CD4-positive, CD25-positive, alpha-beta regulatory T cell (primary cell): ENCODE measurements around the gene CKAP2. TPM values are rescaled to one million over a fixed set of nuclear protein-coding genes. Genes with fewer than 3 reads are reported as not detected.

ENCODE experiments used
- ATAC-seq, 2 donors: fragments of 150-1000 bp; cut with Tn5 transposase; one replicate each; pipeline ENCODE4 v1.10.0; 2021; ENCODE audit warnings: low read depth in 2 of 2, moderate number of reproducible peaks in 2 of 2, moderate library complexity in 1 of 2
- DNase-seq, 3 donors: peaks; one replicate each; pipeline versions ENCODE4 v3.0.0 to v3.0.0-alpha.2; 2012 to 2022; ENCODE audit warnings: mixed read lengths in 1 of 3
- H3K27ac ChIP-seq: one replicate; pipeline ENCODE4 v1.7.0; 2013; ENCODE audit warnings: mild to moderate bottlenecking, low read length; ENCODE audit not compliant: insufficient read depth, poor library complexity, severe bottlenecking
- H3K27me3 ChIP-seq: one replicate; pipeline ENCODE4 v1.7.0; 2013; ENCODE audit warnings: low read length; ENCODE audit not compliant: control insufficient read depth, insufficient read depth
- H3K36me3 ChIP-seq: one replicate; pipeline ENCODE4 v1.7.0; 2013; ENCODE audit warnings: mild to moderate bottlenecking, low read length, moderate library complexity; ENCODE audit not compliant: control insufficient read depth, insufficient read depth
- H3K4me1 ChIP-seq: 2 replicates; pipeline ENCODE4 v1.7.0; 2013; ENCODE audit warnings: mild to moderate bottlenecking, low read length; ENCODE audit not compliant: insufficient read depth, control insufficient read depth, poor library complexity, severe bottlenecking
- H3K4me3 ChIP-seq: one replicate; pipeline ENCODE4 v1.7.0; 2013; ENCODE audit warnings: low read depth, mild to moderate bottlenecking, low read length, moderate library complexity
- H3K9me3 ChIP-seq, 2 experiments: 1 replicate in 1 of 2; 2 replicates in 1 of 2; pipeline ENCODE4 v1.7.0; 2013; ENCODE audit warnings: low read length in 2 of 2, mild to moderate bottlenecking in 1 of 2, moderate library complexity in 1 of 2; ENCODE audit not compliant: control insufficient read depth in 2 of 2
- H3K27ac Mint-ChIP-seq, 3 donors: one replicate each; pipeline ENCODE4 v1.8.0; 2020 to 2022; ENCODE audit warnings: mild to moderate bottlenecking in 3 of 3, mixed read lengths in 3 of 3, moderate library complexity in 2 of 3
- H3K27me3 Mint-ChIP-seq: one replicate; pipeline ENCODE4 v1.8.0; 2022; ENCODE audit warnings: mild to moderate bottlenecking, mixed read lengths
- H3K36me3 Mint-ChIP-seq: one replicate; pipeline ENCODE4 v1.8.0; 2020; ENCODE audit warnings: mixed read lengths
- H3K4me1 Mint-ChIP-seq, 4 donors: one replicate each; pipeline ENCODE4 v1.8.0; 2020 to 2022; ENCODE audit warnings: mixed read lengths in 4 of 4, mild to moderate bottlenecking in 1 of 4
- H3K4me3 Mint-ChIP-seq, 4 donors: one replicate each; pipeline ENCODE4 v1.8.0; 2020 to 2022; ENCODE audit warnings: mild to moderate bottlenecking in 4 of 4, mixed read lengths in 4 of 4, moderate library complexity in 3 of 4
- H3K9me3 Mint-ChIP-seq, 7 donors: one replicate each; pipeline ENCODE4 v1.8.0; 2020 to 2022; ENCODE audit warnings: mixed read lengths in 7 of 7, mild to moderate bottlenecking in 3 of 7, moderate library complexity in 2 of 7
- polyA plus RNA-seq, 4 donors: library from polyadenylated mRNA; unstranded; fragments of 300-500 nt; fragmentation: Illumina TruSeq; gene quantifications; one replicate each; pipeline ENCODE4 v1.2.3, GENCODE V29; 2021
- total RNA-seq: library from RNA; stranded (reverse); gene quantifications from one replicate; pipeline ENCODE4 v1.2.3, GENCODE V29; 2022

The CKAP2 gene
- total and polyA plus RNA-seq, 5 donors from 2014 or later: 20.1 to 36.7 (median 26.7) TPM

DNA sequence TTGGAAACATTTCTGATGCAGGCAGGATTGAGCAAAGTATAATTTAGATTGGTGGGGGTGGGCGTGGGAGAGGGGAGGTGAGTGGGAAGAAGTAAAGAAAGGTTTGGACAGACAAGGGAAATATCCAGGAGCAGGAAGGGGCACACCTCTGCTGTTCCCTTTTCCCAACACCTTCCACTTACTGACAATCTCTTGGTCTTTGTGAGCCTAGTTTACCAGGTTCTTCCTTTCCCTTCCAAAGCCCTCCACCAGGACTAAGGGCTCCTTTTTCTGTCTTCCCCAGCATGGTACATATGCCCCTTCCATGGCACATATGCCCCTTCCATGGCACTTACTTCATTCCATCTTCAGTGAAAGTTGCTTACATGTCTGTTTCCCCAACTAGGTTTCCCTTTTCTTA is 43.1 kb upstream of the CKAP2 start:
- ATAC-seq (no peak), DNase-seq (no peak)
- peaks cover 56% of the 10 kb centered on the region for H3K36me3 ChIP-seq
- H3K27me3 Mint-ChIP-seq: no peaks in the 10 kb centered on the region
- no peak overlapping the region for H3K4me3 Mint-ChIP-seq
- no peak overlapping the region for H3K27ac ChIP-seq
- no peaks in the 10 kb centered on the region for H3K4me1 ChIP-seq
- H3K9me3 Mint-ChIP-seq: no peaks in the 10 kb centered on the region
- H3K27me3 ChIP-seq: no peaks in the 10 kb centered on the region
- no peak overlapping the region for H3K4me3 ChIP-seq
- peaks cover 43% of the 10 kb centered on the region for H3K36me3 Mint-ChIP-seq
- H3K9me3 ChIP-seq: no peaks in the 10 kb centered on the region
- peaks cover 0 to 2% (median 0%) of the 10 kb centered on the region in 4 donors for H3K4me1 Mint-ChIP-seq
- H3K27ac Mint-ChIP-seq: no peak overlapping the region

GRCh38 chr13:52414051-52414450 is 41.2 kb upstream of the CKAP2 start:
- H3K4me3 ChIP-seq: no peak overlapping the region
- DNase-seq: no peak
- H3K9me3 ChIP-seq: no peaks in the 10 kb centered on the region
- H3K27ac Mint-ChIP-seq: peak overlapping the region in 2 of 3 donors; percentile 40 to 79
- no peaks in the 10 kb centered on the region for H3K9me3 Mint-ChIP-seq
- no peak overlapping the region for H3K27ac ChIP-seq
- no peak overlapping the region for H3K4me3 Mint-ChIP-seq
- peaks cover 53% of the 10 kb centered on the region for H3K36me3 Mint-ChIP-seq
- H3K27me3 Mint-ChIP-seq: no peaks in the 10 kb centered on the region
- no peaks in the 10 kb centered on the region for H3K27me3 ChIP-seq
- H3K36me3 ChIP-seq: peaks cover 62% of the 10 kb centered on the region
- H3K4me1 Mint-ChIP-seq: no peaks in the 10 kb centered on the region
- ATAC-seq: no peak
- H3K4me1 ChIP-seq: no peaks in the 10 kb centered on the region

- H3K27me3 ChIP-seq: no peaks in the 10 kb centered on the region
- Mint-ChIP-seq H3K4me3 (no peak overlapping the region), H3K27me3 (no peaks in the 10 kb centered on the region), H3K4me1 (peaks cover 0 to 4% (median 0%) of the 10 kb centered on the region in 4 donors), H3K27ac (no peak overlapping the region), H3K36me3 (peaks cover 58% of the 10 kb centered on the region), H3K9me3 (no peaks in the 10 kb centered on the region)
- ATAC-seq: no peak
- H3K4me3 ChIP-seq: no peak overlapping the region
- no peaks in the 10 kb centered on the region for H3K9me3 ChIP-seq
- no peak overlapping the region for H3K27ac ChIP-seq
- no peak for DNase-seq
- no peaks in the 10 kb centered on the region for H3K4me1 ChIP-seq
- H3K36me3 ChIP-seq: peaks cover 62% of the 10 kb centered on the region
Measured at GRCh38 chr13:52414963-52415362, 40.3 kb upstream of the CKAP2 start.

DNA sequence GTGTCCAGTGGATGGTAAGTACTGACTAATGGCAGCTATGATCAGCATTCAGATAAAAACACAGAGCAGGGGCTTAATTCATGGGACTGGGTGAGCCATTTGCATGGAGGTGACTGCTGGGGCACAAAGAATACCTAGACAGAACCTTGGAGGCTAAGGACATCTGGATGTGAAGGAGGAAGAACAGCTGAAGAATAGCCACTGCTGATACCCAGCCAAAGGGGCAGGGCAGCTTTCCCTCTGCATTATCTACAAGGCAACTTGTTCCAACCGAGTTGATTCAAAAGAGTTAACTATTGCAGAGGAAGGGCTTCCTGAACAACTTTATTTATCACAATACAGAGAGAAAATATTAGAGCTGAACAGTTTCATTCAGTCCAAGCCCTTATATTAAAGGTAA is 36.2 kb upstream of the CKAP2 start:
- H3K27me3 Mint-ChIP-seq: no peaks in the 10 kb centered on the region
- H3K4me1 Mint-ChIP-seq: peaks cover 0 to 4% (median 0%) of the 10 kb centered on the region in 4 donors
- H3K36me3 ChIP-seq: peaks cover 63% of the 10 kb centered on the region
- no peak for DNase-seq
- H3K9me3 Mint-ChIP-seq: no peaks in the 10 kb centered on the region
- no peak overlapping the region for H3K27ac ChIP-seq
- no peak overlapping the region for H3K4me3 ChIP-seq
- H3K9me3 ChIP-seq: no peaks in the 10 kb centered on the region
- no peaks in the 10 kb centered on the region for H3K27me3 ChIP-seq
- ATAC-seq: no peak
- H3K27ac Mint-ChIP-seq: no peak overlapping the region
- no peak overlapping the region for H3K4me3 Mint-ChIP-seq
- peaks cover 55% of the 10 kb centered on the region for H3K36me3 Mint-ChIP-seq
- H3K4me1 ChIP-seq: no peaks in the 10 kb centered on the region

DNA sequence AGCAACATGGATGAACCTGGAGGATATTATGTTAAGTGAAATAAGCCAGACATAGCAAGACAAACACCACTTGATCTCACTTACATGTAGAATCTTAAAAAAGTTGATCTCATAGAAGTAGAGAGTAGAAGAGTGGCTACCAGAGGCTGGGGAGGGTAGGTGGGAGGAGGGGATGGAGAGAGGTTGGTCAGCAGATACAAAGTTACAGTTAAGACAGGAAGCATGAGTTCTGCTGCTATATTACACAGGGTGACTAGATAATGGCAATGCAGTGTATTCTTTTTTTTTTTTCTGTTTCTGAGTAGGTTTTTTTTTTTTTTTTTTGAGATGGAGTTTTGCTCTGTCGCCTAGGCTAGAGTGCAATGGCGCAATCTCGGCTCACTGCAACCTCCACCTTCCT is 34.1 kb upstream of the CKAP2 start:
- Histone ChIP-seq H3K27me3 (no peaks in the 10 kb centered on the region), H3K27ac (no peak overlapping the region), H3K36me3 (peaks cover 54% of the 10 kb centered on the region), H3K4me1 (no peaks in the 10 kb centered on the region), H3K4me3 (no peak overlapping the region), H3K9me3 (no peaks in the 10 kb centered on the region)
- no peak for ATAC-seq
- DNase-seq: no peak
- Mint-ChIP-seq H3K36me3 (peaks cover 53% of the 10 kb centered on the region), H3K27me3 (no peaks in the 10 kb centered on the region), H3K4me1 (peaks cover 0 to 4% (median 2%) of the 10 kb centered on the region in 4 donors), H3K9me3 (no peaks in the 10 kb centered on the region), H3K4me3 (no peak overlapping the region), H3K27ac (no peak overlapping the region)

- Mint-ChIP-seq H3K36me3 (peaks cover 51% of the 10 kb centered on the region), H3K4me3 (no peak overlapping the region), H3K27me3 (no peaks in the 10 kb centered on the region), H3K27ac (no peak overlapping the region), H3K4me1 (peaks cover 4 to 16% (median 8%) of the 10 kb centered on the region in 4 donors), H3K9me3 (no peaks in the 10 kb centered on the region)
- ATAC-seq (no peak), DNase-seq (no peak)
- Histone ChIP-seq H3K4me3 (no peak overlapping the region), H3K27ac (no peak overlapping the region), H3K36me3 (peaks cover 57% of the 10 kb centered on the region), H3K27me3 (no peaks in the 10 kb centered on the region), H3K4me1 (no peaks in the 10 kb centered on the region), H3K9me3 (no peaks in the 10 kb centered on the region)
Measured at GRCh38 chr13:52428295-52428694, 27.0 kb upstream of the CKAP2 start.

- H3K9me3 Mint-ChIP-seq: no peaks in the 10 kb centered on the region
- no peaks in the 10 kb centered on the region for H3K4me1 ChIP-seq
- ATAC-seq (no peak), DNase-seq (no peak)
- H3K36me3 ChIP-seq: peaks cover 71% of the 10 kb centered on the region
- no peaks in the 10 kb centered on the region for H3K9me3 ChIP-seq
- H3K27me3 Mint-ChIP-seq: no peaks in the 10 kb centered on the region
- no peak overlapping the region for H3K27ac Mint-ChIP-seq
- no peak overlapping the region for H3K4me3 ChIP-seq
- peaks cover 55% of the 10 kb centered on the region for H3K36me3 Mint-ChIP-seq
- H3K27ac ChIP-seq: no peak overlapping the region
- H3K27me3 ChIP-seq: no peaks in the 10 kb centered on the region
- no peak overlapping the region for H3K4me3 Mint-ChIP-seq
- H3K4me1 Mint-ChIP-seq: peaks cover 4 to 21% (median 10%) of the 10 kb centered on the region in 4 donors
Measured at GRCh38 chr13:52432456-52432855, 22.8 kb upstream of the CKAP2 start.

GRCh38 chr13:52446265-52446664 is 9.0 kb upstream of the CKAP2 start:
- peaks cover 31 to 56% (median 42%) of the 10 kb centered on the region in 4 donors for H3K4me1 Mint-ChIP-seq
- DNase-seq (no peak), ATAC-seq (no peak)
- Histone ChIP-seq H3K9me3 (no peaks in the 10 kb centered on the region), H3K4me3 (no peak overlapping the region), H3K36me3 (peaks cover 10% of the 10 kb centered on the region), H3K4me1 (peaks cover 35% of the 10 kb centered on the region), H3K27me3 (no peaks in the 10 kb centered on the region), H3K27ac (no peak overlapping the region)
- H3K27ac Mint-ChIP-seq: peak overlapping the region in 1 of 3 donors; percentile 14
- H3K4me3 Mint-ChIP-seq: no peak overlapping the region
- H3K36me3 Mint-ChIP-seq: no peaks in the 10 kb centered on the region
- no peaks in the 10 kb centered on the region for H3K9me3 Mint-ChIP-seq
- no peaks in the 10 kb centered on the region for H3K27me3 Mint-ChIP-seq
